Measurements from ENCODE around the gene ADARB2. TPM values are rescaled to one million over a fixed set of nuclear protein-coding genes. Genes with fewer than 3 reads are reported as not detected.

Gene ADARB2
- total RNA-seq, 4 donors from 2014 or later = 8.4 to 23.2 (median 19.6) TPM

GRCh38 chr10:1483246-1483645 is 254.1 kb downstream of the ADARB2 start:
- Histone ChIP-seq H3K27me3 (no peaks in the 10 kb centered on the region), H3K36me3 (no peaks in the 10 kb centered on the region), H3K9me3 (peaks cover 0 to 4% (median 0%) of the 10 kb centered on the region in 4 donors), H3K4me3 (no peak overlapping the region), H3K4me1 (no peaks in the 10 kb centered on the region), H3K27ac (no peak overlapping the region)
- WGBS, 2 donors = 31 to 34% methylated on average over 10 of the region's 10 CpGs
- no peak for TF ChIP-seq POLR2A (IDR thresholded peaks at IDR 0.05)
- TF ChIP-seq CTCF (IDR thresholded peaks at IDR 0.05) = no peak
- no peak for DNase-seq (ENCODE audit: low spot score in 2 of 2)

GRCh38 chr10:1477578-1477977 is 259.7 kb downstream of the ADARB2 start:
- H3K36me3 ChIP-seq = no peaks in the 10 kb centered on the region
- TF ChIP-seq EP300 (IDR thresholded peaks at IDR 0.05) (no peak), CTCF (IDR thresholded peaks at IDR 0.05) (no peak), POLR2A (IDR thresholded peaks at IDR 0.05) (no peak)
- no peak overlapping the region for H3K4me3 ChIP-seq
- peaks cover 0 to 20% (median 0%) of the 10 kb centered on the region in 4 donors for H3K9me3 ChIP-seq
- no peak overlapping the region for H3K27ac ChIP-seq
- no peaks in the 10 kb centered on the region for H3K4me1 ChIP-seq
- 92% methylated on average over 9 of the region's 9 CpGs for WGBS, 2 donors
- DNase-seq (ENCODE audit: low spot score in 2 of 2) = no peak
- no peaks in the 10 kb centered on the region for H3K27me3 ChIP-seq

- 65 to 70% methylated on average over 13 of the region's 13 CpGs for WGBS, 2 donors
Observed at GRCh38 chr10:1476455-1476803, 260.9 kb downstream of the ADARB2 start.

GRCh38 chr10:1475771-1476454 is 261.4 kb downstream of the ADARB2 start:
- no peak overlapping the region for H3K4me3 ChIP-seq
- H3K27ac ChIP-seq = no peak overlapping the region
- H3K27me3 ChIP-seq = no peaks in the 10 kb centered on the region
- WGBS, 2 donors = 23 to 25% methylated on average over 6 of the region's 6 CpGs
- no peak for TF ChIP-seq CTCF (IDR thresholded peaks at IDR 0.05)
- no peak for TF ChIP-seq EP300 (IDR thresholded peaks at IDR 0.05)
- TF ChIP-seq POLR2A (IDR thresholded peaks at IDR 0.05) = no peak
- no peaks in the 10 kb centered on the region for H3K4me1 ChIP-seq
- no peaks in the 10 kb centered on the region for H3K36me3 ChIP-seq
- DNase-seq (ENCODE audit: low spot score in 2 of 2) = no peak
- peaks cover 0 to 20% (median 0%) of the 10 kb centered on the region in 4 donors for H3K9me3 ChIP-seq

More at GRCh38 chr10:1476455-1476803, 260.9 kb downstream of the ADARB2 start:
- no peak for TF ChIP-seq POLR2A (IDR thresholded peaks at IDR 0.05)
- no peak for TF ChIP-seq CTCF (IDR thresholded peaks at IDR 0.05)
- DNase-seq (ENCODE audit: low spot score in 2 of 2) = no peak
- no peak overlapping the region for H3K27ac ChIP-seq
- H3K9me3 ChIP-seq = peaks cover 0 to 20% (median 0%) of the 10 kb centered on the region in 4 donors
- H3K4me3 ChIP-seq = no peak overlapping the region
- no peaks in the 10 kb centered on the region for H3K4me1 ChIP-seq
- no peaks in the 10 kb centered on the region for H3K27me3 ChIP-seq
- H3K36me3 ChIP-seq = no peaks in the 10 kb centered on the region

GRCh38 chr10:1475098-1475591 is 262.2 kb downstream of the ADARB2 start:
- H3K4me1 ChIP-seq = no peaks in the 10 kb centered on the region
- peaks cover 0 to 20% (median 0%) of the 10 kb centered on the region in 4 donors for H3K9me3 ChIP-seq
- no peaks in the 10 kb centered on the region for H3K36me3 ChIP-seq
- 43 to 58% methylated on average over 16 of the region's 16 CpGs for WGBS, 2 donors
- DNase-seq (ENCODE audit: low spot score in 2 of 2) = no peak
- TF ChIP-seq EP300 (IDR thresholded peaks at IDR 0.05) = no peak
- no peak for TF ChIP-seq POLR2A (IDR thresholded peaks at IDR 0.05)
- no peak for TF ChIP-seq CTCF (IDR thresholded peaks at IDR 0.05)
- H3K27me3 ChIP-seq = no peaks in the 10 kb centered on the region
- H3K27ac ChIP-seq = no peak overlapping the region
- no peak overlapping the region for H3K4me3 ChIP-seq
